Retina (tissue), 1 donor: ENCODE results near the gene GMDS.

Experiments
- DNase-seq: peaks from one replicate; pipeline ENCODE4 v3.0.0-alpha.2; 2016

The GMDS gene

DNA sequence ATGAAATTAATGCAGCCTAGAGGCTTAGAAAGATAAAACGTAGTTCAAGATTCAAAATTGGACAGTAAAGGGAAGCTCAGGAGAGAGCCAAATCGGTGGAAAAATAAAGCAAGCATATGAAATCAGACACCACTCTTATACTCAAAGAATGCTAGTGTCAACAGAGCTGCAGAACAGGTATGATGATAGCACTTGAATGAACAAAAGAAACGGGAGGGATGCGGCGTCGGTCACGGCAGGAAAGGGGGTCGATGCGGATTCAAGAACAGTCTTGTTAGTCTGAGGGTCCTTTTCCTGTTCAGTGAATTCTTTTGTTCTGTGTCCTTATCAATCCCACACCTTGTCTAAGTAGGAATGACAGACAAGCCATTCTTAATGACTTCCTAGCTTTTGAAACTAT, 521.3 kb downstream of the GMDS start:
- no peak for DNase-seq

DNA sequence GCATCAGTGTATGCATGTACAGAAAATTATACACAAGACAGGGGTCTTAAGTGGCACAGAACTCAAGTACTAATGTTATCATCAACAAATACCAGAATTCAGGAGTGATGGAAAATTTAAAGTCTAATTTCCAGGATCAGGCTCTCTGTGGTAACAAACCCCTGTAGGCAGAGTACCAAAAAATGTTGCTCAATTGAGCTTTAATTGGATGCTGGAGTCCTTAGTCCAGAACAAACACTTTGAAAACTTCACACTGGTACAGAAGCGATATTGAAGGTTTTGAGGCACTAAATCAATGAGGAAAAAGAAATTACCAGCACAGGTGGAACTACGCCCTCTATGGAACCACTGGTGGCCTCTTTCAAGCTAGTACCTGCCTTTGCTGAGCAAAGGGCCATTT, 522.6 kb downstream of the GMDS start:
- DNase-seq: no peak

DNA sequence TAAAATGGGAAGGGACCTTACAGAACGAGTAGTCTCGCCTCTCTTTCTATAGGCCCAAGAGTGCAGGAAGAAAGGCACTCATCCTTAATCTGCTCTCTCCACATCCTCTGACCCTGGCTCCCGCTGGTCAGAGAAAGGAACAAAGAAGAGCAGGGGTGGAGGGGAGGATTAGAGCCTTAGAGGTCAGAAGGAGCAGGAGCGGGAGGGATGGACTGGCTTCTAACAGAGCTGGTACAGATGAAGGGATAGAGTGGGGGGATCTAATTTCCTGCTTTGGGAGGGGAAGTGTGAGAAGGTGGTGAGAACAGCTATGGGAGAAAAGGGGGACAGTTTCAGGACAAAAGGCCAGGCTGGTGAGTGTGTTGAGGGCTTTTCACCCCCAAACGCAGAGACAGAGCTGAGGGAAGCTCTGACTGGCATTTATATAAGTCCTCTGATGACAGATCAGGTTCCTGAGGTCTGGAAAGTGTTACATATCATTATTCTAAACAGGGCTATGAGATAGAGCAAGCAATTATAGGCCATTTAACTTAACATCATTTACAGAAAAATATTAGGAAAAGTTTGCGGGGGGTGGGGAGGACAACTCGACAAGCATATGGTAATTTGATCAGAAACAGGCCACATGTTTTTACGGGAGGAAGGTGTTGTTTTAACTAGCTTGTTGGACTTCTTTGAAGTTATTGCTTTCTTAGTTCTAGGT, 524.6 kb downstream of the GMDS start:
- no peak for DNase-seq

- DNase-seq: no peak
Observed at GRCh38 chr6:1719922-1720321, 525.5 kb downstream of the GMDS start.

- DNase-seq: no peak
Observed at GRCh38 chr6:1716868-1717267, 528.5 kb downstream of the GMDS start.

DNA sequence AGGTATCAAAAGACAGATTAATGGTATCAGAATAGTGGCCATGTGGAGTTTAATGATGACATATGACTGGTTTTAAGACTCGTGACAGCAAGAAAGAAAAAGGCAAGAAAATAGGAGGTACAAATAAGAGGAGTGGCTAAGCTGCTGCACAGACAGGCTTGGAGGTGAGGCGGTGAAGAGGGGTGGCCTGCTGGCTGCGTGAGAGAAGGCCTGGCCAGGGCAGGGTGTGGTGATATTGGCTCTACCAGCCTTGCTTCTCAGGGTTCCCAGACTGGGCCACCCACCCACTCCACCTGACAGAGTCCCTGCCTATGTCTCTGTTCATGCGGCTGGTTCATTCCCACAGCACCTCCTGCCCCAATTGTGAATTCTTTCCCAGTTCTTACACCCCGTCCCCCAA, 529.0 kb downstream of the GMDS start:
- DNase-seq: no peak

GRCh38 chr6:1715336-1715735, 530.1 kb downstream of the GMDS start:
- no peak for DNase-seq

GRCh38 chr6:1714654-1715053, 530.8 kb downstream of the GMDS start:
- no peak for DNase-seq

- no peak for DNase-seq
Observed at GRCh38 chr6:1713016-1713600, 532.3 kb downstream of the GMDS start.

DNA sequence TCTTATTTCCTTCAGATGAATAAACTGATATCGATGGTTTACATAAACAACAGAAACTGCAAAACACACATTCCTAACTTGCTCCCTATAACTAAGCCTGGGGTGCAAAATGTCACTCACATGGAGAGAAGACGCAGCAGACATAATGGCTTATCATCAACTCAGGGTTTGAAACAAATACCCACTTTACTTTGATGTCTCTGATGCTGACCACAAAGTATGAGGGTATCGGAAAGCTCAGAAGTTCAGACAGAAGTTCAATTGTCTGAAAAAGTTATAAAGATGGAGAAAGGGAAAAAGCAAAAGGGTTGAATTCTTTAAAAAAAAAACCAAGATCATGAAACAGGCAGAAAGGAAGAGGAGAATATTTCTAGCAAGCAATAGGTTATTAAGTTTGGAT, 533.0 kb downstream of the GMDS start:
- DNase-seq: no peak

DNA sequence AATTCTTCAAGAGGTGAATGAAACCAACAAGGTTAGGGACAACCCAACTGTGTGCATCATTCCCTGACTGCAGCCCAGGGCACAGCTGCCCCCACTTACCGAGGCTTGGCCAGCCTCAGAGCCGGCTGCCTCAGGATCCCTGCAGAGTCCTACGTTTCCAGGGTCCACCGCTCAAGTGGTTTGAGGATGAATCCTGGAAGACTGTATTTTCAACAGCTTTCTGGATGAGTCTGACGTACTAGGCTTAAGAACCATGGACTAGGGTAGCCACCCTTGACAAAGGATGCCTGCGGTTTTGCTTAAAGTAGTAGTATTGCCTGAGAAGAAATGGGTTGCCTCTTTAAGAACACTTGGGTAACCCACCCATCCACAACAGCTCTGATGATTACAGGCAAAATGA, 534.3 kb downstream of the GMDS start:
- no peak for DNase-seq

GRCh38 chr6:1709234-1709641, 536.2 kb downstream of the GMDS start:
- DNase-seq: no peak

DNA sequence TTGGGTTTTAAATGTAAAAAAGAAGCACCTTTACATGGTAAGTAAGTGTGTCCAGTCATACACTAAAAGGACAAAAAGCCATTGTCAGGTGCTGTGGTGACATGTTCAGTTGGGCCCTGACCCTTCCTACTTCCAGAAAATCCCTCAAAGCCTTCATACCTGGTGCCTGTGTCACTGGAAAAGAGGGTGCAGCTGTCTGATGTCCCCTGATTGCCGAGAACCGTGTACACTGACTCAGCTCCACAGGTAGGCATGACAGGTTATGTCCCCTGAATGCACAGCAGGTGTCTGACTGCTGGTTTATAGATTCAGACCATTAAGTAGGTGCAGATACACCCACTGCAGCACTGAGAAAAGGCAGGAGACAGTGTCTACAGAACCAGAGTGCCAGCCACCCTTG, 536.6 kb downstream of the GMDS start:
- DNase-seq: no peak

- peak; percentile 47 for DNase-seq
Observed at GRCh38 chr6:1708122-1708521, 537.3 kb downstream of the GMDS start.

DNA sequence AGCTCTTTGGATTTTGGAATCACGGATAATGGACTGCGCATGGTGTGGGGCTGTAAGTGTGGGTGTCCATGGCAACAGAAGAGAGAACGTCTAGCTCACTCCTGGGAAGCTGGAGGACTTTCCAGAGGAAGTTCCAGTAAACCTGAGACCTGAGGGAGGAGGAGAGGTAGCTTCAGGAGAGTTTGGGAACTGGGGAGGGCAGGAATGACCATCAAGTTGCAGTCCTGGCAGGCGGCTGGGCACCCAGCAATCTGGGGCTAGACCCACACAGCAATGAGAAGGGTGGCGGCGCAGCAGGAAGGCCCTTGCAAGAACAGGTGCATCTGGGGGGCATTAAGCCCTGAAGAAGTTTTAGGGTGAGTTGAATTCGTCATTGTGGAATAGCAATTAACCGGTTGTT, 539.8 kb downstream of the GMDS start:
- DNase-seq: no peak

- no peak for DNase-seq
Observed at GRCh38 chr6:1705183-1705582, 540.2 kb downstream of the GMDS start.

GRCh38 chr6:1704711-1705110, 540.7 kb downstream of the GMDS start:
- DNase-seq: no peak

DNA sequence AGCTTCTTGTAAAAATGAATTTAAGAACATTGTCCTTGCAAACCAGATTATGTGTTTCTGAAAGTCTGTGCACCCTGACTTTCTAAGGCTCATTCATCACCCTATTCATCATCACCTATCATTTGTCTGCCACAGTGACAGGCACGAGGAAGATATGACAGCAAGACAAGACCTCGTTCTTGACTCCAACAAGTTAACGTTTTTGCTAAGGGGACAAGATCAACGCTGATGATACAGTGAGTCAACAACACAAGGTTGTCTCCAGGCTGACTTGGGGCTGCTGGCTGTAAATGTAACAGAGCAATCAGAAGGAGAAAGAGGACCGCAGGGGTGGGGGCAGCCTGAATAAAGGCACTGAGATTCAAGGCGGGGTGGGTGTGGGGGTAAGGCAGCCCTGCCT, 541.5 kb downstream of the GMDS start:
- DNase-seq: no peak

DNA sequence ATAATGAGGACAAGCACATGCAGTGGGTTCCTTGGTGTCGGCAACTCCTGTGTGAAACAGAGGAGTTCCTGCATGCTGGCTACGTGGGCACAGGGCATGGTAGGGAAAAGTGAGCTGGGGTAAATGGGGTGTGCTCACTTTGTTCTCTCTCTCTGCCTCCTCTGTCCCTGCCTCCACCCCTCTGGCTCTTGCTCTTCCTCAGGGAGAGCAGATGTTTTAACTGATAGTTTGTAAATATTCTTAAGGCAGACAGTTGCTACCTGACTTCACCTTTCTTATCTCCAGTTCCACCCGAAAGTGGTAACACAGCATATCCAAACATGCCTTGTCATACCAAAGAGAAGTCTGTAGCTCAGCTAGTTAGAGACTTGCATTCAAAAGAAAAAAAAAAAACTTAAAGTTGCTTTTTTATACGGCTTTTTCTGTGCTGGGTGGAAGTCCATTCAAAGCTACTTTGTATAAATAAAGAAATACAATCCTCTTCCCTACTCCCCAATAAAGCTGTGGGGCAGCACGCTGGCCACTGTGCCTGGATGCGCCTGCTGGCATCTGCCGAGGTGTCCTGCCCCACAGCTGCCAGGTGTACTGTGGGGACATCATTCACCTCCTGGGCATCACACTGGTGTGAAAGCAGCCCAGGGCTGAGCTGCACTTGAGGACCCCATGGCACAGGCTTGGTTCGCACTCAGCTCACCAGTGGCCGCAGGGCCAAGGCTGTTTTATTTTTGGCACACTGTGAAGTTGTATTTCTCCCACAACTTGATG, 542.1 kb downstream of the GMDS start:
- no peak for DNase-seq

- peak; percentile 42 for DNase-seq
Observed at GRCh38 chr6:1702580-1703051, 542.8 kb downstream of the GMDS start.

GRCh38 chr6:1701668-1702353, 543.6 kb downstream of the GMDS start:
- DNase-seq: peak; percentile 34

DNA sequence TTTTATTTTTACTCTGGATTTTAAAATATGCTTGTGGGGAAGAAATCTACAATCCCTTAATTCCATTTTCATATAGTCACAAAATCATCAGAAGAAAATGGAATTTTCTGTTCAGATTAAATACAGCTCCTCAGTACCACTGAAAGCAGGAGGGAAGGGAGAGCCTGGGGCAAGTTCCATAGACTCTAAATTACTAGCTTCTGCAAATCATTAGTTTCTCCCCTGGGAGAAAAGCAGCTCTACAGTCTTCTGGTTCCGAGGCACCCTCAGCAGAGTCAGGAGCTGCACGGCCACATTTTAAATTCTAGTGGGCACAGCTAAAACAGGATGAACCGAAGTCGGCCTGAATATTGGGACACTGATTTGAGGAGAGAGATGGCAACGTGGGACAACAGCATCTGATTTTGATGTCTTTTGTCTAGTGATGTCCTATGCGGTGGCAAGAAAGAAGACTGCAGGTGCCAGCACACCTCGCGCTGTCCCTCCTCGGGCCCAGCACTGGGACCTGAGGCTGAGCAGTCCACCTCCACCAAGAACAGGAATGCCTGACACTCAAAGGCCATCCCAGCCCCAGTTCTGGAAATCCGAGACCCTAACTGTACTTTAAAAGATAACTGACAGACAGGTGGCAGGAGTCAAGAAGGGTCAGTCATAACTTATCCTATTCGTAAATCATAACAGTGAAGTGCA, 545.0 kb downstream of the GMDS start:
- no peak for DNase-seq

DNA sequence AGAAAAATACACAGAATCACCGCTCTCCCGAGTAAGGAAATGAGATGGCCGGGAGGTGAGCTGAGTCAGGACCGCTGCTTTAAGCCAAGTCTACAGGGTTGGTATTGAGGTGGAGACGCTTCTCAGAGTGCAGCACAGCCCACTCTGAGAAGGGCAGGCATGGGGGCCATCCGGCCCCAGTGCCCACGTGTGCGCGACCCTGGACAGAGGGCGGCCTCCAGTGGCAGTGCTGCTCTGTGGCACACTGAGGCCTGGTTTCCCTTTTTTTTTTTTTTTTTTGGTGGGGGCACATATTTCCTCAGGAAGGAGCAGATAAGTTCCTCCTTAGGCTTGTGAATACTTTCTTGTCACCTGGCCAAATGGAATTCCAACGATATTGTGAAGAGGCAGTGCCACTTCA, 546.9 kb downstream of the GMDS start:
- no peak for DNase-seq
